GM19240 (cell line): ENCODE results near the gene LRG1.
"Not testable (repeated sequence)": the region's sequence is repeated elsewhere in the genome, so short reads cannot be mapped to it uniquely, and the experiment has no call there.

Experiments used
- DNase-seq: peaks from one replicate; pipeline ENCODE4 v3.0.0; 2011; ENCODE audit warnings: low spot score; ENCODE audit not compliant: insufficient read length

LRG1 gene

DNA sequence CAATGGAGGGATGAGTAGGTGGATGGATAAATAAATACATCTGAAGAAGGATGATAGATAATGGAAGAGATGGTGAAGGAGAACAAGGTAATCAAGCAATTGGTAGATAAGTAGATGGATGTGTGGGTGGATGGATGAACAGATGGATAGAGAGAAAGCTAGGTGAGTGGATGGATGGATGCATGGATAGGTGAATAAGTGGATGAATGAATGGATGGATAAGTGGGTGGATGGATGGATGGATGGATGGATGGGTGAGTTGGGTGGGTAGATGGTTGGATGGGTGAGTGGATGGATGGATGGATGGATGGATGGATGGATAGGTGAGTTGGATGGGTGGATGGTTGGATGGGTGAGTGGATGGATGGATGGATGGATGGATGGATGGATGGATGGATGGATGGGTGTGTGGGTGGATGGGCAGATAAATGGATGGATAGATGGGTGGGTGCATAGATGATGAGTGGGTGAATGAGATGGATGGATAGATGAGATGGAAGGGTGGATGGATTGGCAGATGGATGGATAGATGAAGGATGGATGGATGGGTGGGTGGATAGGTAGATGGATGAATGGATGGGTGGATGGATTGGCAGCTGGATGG is 13.4 kb upstream of the LRG1 start:
- no peak for DNase-seq

DNA sequence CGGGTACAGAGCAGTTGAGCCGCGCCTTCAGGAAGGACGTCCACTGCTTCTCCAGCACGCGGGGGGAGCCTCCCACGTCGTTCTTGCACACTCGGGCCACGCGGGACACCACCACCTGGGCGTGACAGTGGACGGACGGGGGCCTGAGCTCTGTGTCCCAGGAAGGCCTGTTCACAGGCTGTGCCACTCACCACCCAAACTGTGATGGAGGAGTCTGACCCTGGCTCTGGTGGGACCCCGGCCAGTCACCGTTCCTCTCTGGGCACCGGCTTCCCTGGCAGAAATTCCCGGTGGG is 12.6 kb upstream of the LRG1 start:
- no peak for DNase-seq

DNA sequence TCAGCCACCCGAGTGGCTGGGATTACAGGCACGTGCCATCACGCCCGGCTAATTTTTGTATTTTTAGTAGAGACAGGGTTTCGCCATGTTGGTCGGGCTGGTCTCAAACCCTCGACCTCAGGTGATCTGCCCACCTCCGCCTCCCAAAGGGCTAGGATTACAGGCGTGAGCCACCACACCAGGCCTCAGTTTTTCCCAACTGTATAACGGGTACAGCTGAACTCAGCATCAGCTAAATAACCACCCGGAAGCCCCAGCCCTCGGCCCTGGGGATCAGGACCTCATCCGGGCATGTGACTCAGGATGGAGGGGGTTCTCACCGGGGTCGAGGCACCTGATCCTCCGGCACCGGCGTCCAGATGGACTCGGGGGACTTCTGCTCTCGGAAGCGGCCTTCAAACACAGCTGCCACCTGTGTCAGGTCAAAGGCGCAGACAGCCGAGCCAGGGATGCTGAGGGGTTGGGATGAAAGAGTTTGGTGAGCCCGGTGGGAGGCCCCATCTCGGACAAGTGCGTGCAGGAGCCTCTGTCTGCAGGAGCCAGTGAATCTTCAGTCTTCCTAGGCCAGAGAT is 10.7 kb upstream of the LRG1 start:
- DNase-seq: no peak

DNA sequence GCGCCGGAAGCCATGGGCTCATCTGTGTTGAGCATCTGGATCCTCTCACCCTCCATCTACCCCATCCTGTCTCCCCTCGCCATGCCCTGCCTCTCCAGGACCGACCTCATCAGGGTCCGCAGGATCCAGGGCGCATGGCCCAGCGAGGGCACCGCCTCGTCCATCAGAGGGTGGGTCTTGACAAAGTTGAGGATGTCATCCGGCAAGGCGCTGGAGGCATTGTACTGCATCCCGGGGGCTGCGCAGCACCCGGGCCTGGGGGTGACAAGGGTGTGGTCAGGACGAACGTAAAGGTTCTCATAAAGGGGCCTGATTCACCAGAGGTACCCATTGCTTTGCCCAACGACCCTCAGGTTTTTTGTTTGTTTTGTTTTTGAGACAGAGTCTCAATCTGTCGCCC is 10.2 kb upstream of the LRG1 start:
- no peak for DNase-seq

DNA sequence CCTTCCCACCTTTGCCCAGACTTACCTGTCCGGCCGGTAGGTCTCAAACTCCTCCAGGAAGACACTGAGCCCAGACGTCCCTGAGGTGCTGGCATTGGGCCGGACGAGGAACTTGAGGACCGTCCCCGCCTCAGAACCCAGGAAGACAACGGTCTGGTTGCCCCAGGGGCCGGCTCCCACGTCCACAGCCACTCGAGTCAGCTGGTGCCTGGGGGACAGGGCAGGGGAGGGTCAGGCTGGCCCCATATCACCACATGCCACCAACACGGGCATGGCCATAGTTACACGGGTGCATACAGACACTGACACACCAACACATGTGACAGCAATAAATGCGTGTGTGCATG is 8.4 kb upstream of the LRG1 start:
- DNase-seq: no peak

DNA sequence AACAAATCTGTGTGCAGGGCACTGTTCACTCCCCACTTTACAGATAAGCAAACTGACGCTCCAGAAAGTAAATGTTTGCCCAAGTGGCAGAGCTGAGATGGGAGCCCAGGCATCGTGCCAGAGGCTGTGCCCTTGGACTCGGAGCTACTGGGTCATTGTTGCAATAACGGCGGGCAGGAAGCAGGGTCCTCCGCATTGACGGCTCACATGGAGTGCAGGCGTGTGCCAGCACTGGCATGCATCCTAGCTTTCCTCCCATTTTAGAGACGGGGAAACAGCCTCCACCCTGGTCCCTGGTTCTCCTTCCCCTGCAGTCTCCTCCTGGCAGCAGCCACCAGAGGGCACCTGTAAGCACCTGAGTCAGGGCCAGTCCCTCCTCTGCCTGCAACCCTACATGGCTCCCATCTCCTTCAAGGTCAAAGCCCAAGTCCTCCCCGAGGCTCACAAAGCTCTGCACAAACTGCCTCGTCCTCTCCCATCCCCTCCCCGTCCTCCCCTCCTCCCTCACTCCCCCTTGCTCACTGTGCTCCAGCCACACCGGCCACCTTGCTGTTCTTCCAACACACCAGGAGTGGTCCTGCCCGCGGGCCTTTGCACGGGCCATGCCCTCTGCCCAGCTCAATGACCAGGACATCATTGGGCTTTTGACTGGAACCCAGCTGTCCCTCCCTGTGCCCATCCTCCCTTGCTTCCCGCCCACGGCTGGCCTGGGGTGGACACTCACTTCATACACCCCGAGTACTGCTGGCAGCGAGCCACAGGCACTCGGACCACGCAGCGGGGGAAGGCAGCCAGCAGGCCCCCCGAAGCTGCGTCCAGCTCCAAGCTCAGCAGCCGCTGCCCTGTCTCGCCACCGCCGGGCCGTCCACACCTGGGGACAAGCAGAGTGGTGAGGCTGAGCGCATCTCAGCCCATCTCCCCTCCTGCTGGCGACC is 7.7 kb upstream of the LRG1 start:
- no peak for DNase-seq

DNA sequence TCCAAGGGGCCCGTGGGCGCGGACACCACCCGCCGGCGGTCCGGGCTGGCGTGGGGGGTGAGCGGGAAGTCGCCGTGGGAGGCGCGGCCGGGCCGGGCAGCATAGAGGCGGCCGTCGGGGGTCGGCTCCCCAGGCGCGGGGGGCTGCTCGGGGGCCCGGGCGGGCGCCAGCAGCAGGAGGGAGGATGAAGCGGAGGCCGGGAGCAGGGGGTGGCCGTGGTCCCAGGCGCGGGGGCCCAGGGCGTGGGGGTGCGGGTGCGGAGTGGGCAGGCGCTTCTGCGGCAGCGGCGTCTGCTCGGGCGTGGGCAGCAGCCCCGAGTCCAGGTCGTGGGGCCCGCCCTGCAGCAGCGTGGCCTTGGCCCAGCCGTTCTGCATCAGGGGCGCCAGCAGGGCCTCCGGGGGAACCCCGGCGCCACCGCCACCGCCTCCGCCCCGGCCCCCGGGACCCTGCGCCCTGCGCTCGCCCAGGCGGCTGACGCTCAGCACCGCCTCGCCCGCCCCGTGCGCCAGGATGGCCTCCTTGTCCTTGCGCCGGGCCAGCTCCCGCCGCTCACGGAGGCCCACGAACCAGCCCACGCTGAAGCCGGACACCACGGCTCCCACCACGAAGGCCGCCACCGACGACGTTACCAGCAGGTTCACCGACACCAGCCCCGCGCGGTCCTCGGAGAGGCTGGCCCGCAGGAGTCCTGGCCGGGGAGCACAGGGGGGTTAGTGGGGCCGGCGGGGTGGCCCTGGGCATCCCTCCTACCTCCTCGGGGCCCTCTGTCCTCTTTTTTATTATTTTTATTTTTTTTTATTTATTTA is 4.2 kb upstream of the LRG1 start:
- no peak for DNase-seq

DNA sequence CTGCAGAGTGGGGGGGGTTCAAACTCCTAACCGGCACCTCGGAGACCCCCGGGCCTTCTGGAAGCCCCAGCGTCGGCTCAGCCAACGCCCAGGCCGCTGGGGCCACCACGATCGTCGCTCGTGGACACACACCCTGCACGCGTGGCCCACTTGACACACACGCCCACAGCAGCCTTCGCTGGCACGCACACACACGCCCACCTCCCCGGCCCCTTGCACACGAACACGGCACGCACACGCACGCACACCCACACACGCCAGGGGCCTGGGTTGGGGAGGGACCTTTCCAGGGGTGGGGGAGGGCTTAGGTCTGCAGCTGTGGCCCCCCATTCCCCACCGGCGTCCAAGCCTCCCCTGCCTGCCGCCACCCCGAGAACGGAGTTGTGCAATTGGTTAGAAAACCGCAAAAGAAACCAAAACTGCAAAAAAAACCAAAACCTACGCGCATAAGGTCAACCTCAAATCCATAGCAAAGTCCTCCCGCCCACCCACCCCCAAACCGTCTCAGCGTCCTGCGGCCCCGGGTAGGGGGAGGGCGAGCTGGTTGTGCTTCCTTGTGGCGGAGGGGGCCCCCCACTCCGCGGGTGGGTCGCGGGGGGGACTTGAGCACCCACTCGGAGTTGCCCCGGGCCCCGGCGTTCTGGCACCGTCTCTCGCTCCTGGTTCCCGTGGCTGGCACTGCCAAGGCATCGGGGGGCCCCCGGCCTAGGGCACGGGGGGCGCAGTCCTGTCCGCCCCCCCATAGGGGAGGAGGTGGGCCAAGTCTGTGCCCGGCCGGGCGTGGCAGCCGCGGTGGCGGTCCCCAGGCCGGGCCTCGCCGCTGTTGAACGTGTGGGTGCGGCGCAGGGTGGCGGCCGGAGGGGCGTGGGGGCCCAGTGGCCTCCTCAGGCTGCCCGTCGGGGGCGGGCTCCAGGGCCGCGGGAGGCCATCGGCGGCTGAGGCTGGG is 3.3 kb upstream of the LRG1 start:
- DNase-seq: no peak

DNA sequence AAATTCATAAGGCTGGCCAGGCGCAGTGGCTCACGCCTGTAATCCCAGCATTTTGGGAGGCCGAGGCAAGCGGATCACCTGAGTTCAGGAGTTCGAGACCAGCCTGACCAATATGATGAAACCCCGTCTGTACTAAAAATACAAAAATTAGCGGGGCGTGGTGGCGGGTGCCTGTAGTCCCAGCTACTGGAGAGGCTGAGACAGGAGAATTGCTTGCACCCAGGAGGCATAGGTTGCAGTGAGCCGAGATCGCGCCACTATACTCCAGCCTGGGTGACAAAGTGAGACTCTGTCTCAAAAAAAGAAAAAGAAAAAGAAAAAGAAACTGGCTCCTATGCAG is 1.9 kb upstream of the LRG1 start:
- DNase-seq: not testable (repeated sequence)

DNA sequence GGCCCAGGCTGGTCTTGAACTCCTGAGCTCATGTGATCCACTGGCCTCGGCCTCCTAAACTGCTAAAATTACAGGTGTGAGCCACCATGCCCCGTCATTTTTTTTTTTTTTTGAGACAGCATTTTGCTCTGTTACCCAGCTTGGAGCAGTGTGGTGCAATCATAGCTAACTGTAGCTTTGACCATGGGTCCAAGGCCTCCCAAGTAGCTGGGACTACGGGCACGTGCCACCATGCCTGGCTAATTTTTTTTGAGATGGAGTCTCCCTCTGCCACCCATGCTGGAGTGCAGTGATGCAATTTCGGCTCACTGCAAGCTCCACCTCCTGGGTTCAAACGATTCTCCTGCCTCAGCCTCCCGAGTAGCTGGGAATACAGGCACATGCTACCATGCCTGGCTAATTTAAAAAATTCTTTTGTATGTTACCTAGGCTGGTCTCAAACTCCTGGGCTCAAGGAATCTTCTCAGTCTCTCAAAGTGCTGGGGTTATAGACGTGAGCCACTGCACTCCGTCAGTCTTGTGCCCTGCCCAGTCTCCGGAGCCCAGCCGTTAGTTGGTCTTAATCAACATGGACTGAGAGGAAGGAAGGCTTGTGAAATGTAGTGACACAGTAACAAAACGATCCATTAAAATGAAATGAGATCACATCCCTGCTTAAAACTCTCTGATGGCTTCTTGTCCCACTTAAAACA is 1.4 kb upstream of the LRG1 start:
- DNase-seq: no peak

DNA sequence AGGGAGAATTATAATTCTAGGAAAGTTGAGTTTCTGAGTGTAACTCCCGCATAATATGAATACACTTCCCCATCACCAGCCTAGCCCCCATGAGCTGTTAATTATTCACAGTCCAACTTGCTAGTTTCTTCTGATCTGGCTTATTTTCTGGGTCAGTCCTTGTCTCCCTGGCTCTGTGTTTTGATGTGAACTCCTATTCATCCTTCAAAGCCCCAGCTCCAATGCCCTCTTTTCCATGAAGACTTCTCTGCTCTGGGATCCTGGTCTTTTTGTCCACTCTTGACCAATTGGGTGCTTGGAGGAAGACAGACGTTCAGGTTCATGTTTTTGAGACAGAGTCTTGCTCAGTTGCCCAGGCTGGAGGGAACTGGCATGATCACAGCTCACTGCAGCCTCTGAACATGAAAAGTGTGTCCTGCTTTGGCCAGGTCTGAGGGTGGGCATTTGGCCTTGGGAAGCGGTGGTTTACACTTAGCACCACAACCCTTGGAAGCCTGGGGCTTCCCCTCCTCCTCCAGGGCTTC is 605 bp downstream of the LRG1 start:
- DNase-seq: no peak

DNA sequence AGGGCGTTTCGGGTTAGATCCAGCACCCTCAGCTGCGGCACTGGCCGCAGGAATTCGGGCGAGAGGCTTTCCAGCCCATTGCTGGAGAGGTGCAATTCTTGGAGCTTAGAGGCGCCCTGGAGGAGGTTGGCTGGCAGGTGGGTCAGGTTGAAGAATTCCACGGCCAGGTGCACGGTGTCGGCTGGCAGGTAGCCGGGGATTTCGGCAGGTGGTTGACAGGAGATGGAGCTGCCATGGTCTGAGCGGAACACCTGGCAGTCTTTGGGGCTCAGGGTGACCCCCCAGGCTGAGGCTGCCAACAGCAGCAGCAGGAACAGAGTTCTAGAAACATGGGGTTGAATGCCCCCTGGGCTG is 1.3 kb downstream of the LRG1 start:
- no peak for DNase-seq

DNA sequence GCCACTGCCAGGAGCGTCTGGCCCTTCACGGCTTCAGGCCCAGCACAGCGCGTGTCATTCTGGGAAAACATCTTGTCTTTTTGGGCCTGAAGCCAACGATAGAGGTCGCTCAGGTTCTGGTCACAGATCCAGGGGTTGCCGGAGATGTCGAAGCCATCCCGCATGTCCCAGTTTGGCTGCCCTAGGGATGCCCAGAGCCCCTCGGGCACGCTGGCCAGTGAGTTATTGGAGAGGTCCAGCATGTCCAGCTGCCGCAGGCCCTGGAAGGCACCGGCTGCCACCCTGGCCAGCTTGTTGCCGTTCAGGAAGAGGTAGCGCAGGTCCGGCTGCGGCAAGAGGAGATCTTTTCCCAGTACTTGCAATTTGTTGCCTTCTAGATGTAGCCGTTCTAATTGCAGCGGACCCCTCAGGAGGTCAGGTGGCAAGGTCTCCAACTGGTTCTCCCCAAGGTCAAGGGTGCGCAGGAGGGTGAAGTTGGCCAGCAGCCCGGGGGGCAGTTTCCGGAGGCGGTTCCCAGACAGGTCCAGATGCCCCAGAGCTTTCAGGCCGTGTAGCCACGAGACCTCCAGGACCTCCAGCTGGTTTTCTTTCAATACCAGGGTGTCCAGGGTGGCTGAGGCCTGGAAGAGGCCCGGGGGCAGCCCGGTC is 1.8 kb downstream of the LRG1 start:
- DNase-seq: no peak

DNA sequence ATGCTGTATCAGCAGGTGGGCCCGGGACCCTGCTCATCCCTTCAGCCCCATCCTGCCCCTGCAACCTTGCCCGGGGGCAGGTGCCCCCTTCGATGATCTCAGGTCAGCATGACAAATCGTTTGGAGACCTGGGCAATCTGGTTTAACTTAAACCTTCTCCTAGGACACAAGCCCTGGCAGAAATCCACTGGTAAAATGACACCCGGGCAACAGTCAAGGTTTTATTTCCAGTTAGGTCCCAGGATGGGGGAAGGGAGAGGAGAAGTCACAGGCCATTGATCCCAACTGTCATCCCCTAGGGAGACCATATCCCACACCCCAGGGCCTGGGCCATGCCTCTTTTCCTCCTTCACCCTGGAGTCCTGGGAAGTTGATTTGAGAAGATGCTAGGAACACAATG is 3.0 kb downstream of the LRG1 start:
- DNase-seq: no peak

DNA sequence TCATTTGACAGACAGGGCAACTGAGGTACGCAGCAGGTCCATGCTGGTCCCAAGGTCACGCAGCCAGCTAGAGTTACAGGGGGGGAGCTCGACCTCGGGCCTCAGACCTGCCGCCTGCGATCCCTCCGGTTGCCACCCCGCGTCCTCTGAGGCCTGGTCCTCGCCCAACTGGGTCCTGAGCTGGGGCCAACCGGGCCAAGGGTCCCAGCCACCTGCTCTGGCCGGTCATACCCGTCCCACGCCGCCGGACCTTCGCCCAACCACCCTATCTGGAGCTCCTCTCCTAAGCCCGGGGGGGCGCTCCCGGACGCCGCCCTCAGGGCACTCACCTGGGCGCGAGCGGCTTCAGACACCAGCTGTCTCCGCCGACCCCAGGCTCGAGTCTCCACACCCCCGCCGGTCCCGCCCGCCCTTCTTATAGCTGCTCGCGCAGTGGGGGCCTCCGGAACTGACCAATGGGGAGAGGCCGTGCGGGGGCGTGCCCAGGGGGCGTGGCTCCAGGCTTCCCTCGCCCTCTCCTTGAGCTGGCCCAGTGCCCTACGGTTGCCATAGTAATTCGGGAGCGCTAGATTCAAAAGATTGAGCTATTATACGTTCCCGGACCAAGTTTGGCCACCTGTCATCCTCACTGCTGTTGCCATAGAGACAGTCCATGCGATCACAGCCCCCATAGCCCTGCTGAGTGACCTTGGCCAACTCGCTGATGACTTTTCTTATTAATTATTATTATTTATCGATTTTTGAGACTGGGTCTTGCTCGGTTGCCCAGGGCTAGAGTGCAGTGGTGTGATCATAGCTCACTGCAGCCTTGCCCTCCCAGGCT is 4.8 kb downstream of the LRG1 start, which contains the start of gene PLIN5:
TSS of gene PLIN5 (minus strand) at position 389 of the 823 bp plus-strand sequence. CDS start 1,150 bp downstream, outside the sequence.
- no peak for DNase-seq

DNA sequence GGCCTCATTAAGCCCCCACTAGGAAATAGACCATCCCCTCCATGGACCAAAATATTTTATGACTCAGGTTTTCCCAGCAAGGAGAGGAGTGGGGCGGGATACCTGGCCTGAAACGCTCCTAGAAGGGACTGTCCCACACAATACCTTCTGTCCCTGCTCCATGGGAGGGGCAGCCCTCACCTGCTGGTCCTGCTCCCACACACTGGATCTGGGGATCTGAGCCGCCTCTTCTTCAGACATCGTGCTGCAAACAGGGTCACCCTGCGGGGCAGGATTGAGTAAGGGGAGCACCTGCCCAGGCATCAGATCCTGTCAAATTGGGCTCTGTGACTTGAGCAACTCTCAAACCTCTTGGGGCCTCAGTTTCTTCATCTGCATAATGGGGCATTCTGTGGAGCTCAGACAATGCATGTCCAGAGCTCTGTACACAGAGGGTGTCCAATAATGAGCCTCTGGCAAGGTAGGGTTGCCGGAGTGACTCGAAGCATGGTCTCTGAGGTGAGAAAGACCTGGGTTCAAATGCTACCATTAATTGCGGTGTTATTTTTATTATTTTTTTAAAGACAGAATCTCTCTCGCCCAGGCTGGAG is 5.9 kb downstream of the LRG1 start:
- DNase-seq: no peak

DNA sequence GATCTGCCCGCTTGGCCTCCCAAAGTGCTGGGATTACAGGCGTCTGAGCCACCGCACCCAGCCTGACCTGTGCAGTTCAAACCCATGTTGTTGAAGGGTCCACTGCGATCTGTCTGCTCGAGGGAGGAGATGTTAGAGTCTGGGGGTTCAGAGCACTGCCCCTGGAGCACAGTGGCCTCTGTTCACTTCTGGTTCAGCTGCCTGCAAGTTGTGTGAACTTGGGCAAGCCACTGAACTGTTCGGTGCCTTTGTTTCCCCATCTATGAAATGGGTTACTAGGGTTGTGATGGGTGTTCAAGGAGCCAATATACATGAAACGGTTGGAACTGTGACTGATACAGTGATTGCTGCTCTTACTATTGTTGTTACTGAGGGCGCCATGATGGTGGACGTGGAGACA is 6.5 kb downstream of the LRG1 start:
- no peak for DNase-seq

DNA sequence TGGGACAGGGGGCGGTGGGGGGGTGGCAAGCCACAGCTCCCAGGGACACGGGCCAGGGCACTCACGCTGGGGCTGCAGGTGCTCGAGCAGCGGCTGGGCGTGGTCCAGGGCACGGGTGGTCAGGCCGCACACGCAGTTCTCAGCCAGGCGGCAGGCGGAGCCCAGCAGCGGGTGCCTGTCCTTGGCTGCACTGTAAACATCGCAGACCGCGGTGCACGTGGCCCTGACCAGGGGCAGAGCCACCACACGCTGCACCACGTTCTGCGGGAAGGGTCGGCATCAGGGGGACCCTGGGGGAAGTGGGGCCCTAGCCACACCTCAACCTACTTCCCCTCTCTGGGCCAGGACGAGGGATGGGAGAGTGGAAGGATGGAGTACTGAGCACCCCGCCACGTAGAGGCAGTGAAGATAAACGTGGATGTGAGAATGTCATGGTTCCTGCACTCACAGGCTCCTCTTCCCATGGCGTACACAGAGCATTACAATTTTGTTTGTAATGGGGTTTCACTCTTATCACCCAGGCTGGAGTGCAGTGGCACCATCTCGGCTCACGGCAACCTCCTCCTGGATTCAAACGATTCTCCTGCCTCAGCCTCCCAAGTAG is 8.2 kb downstream of the LRG1 start:
- DNase-seq: no peak
